GM12875 (cell line): ENCODE measurements around the gene PRKCZ.

ENCODE experiments used
- H3K4me3 ChIP-seq: one replicate; pipeline ENCODE4 v1.5.1; 2011; ENCODE audit warnings: low read depth, low read length, control low read depth
- CTCF ChIP-seq: IDR thresholded peaks from 2 replicates; pipeline ENCODE4 v1.5.1; 2011; ENCODE audit warnings: low read depth, mild to moderate bottlenecking, control low read depth, inconsistent platforms, low read length, moderate library complexity, borderline replicate concordance; ENCODE audit not compliant: insufficient read depth

PRKCZ gene

GRCh38 chr1:2150801-2151200 lies 100.6 kb downstream of the PRKCZ start:
- no peak overlapping the region for H3K4me3 ChIP-seq

GRCh38 chr1:2151252-2151651 lies 101.0 kb downstream of the PRKCZ start:
- no peak for TF ChIP-seq CTCF
- H3K4me3 ChIP-seq: no peak overlapping the region

More at GRCh38 chr1:2150801-2151200, 100.6 kb downstream of the PRKCZ start:
- TF ChIP-seq CTCF: no peak

- H3K4me3 ChIP-seq: no peak overlapping the region
- TF ChIP-seq CTCF: no peak
These were observed 101.7 kb downstream of the PRKCZ start for GRCh38 chr1:2151911-2152310.

GRCh38 chr1:2152954-2153353 lies 102.7 kb downstream of the PRKCZ start:
- TF ChIP-seq CTCF: no peak
- no peak overlapping the region for H3K4me3 ChIP-seq

- TF ChIP-seq CTCF: no peak
- no peak overlapping the region for H3K4me3 ChIP-seq
These were observed 103.8 kb downstream of the PRKCZ start for GRCh38 chr1:2154022-2154421.

GRCh38 chr1:2155147-2155598 lies 105.0 kb downstream of the PRKCZ start:
- TF ChIP-seq CTCF: no peak
- no peak overlapping the region for H3K4me3 ChIP-seq

- H3K4me3 ChIP-seq: no peak overlapping the region
These were observed 105.6 kb downstream of the PRKCZ start for GRCh38 chr1:2155788-2156187.

More at GRCh38 chr1:2155788-2156187, 105.6 kb downstream of the PRKCZ start:
- no peak for TF ChIP-seq CTCF
